ENCODE data around the gene WDR73. TPM values are rescaled to one million over a fixed set of nuclear protein-coding genes. Genes with fewer than 3 reads are reported as not detected.
A peak's percentile ranks its signal among the peaks of the same experiment; 100 is the strongest.

The WDR73 gene
- total and polyA plus RNA-seq, 2 of the 4 experiments (the other 2 are of a cell fraction) = 21.5 to 25.5 TPM

DNA sequence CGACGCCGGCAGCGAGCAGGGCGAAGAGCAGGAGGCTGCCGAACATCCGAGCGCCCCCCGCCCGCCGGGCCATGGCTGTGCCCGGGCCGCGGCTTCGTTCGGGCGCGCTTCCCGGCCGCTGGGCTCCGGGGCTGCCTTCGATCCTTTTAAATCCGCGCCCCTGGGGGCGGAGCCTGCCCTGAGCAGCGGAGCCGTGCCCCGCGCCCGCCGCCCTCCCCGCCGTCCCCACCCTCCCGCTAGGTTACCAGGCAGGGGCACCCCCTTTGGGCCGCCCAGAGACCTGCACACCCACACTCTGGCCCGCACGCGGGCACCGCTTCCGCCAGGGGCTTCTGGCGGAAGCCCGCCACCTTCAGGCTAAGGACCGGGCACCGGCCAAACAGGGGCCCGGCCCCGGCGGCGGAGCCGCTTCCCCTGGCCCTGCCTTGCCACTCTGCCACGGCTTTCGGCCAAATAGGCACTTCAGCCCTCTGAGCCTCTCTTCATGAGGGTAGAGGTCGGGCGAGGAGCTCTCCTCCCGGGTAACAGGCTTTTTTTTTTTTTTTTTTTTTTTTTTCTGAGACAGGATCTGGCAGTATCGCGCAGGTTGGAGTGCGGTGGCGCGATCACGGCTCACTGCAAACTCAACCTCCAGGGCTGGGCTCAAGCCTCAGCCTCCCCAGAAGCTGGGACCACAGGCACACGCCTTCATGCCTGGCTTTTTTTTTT is 4.2 kb upstream of the WDR73 start, which contains the start of gene NMB:
TSS of gene NMB (minus strand) at position 120 of the 708 bp plus-strand sequence. CDS start at position 73, 47 bp downstream.
- in situ Hi-C loops (cut with MboI; ENCODE audit: low sequenced_read_pairs) (no loop called here), intact Hi-C loops (cut with micrococcal nuclease) (loop anchor here (5.0 kb wide), 2 partner anchors 71 to 384 kb away; no protein-coding TSS in a partner anchor), dilution Hi-C loops (cut with HindIII; ENCODE audit: low sequenced_read_pairs, unreplicated experiment) (no loop called here)
- no peak within 1 kb of the TSS; the same call in 1 of the 2 replicates for H2BK20ac ChIP-seq (ENCODE audit: low read depth, low read length)
- H3K56ac ChIP-seq (ENCODE audit: extremely low read depth, insufficient read depth, low read length) = peak within 1 kb of the TSS; percentile 46; the same call in 1 of the 2 replicates
- DNase-seq = peak; percentile 63
- H3K9me3 ChIP-seq (ENCODE audit: control insufficient read depth, insufficient read depth, low read length) = no peaks in the 10 kb centered on the region
- H2BK5ac ChIP-seq (ENCODE audit: low read depth, low read length, poor library complexity, severe bottlenecking) = no peak within 1 kb of the TSS
- no peaks in the 10 kb centered on the region for H4K20me1 ChIP-seq (ENCODE audit: insufficient read depth, low read length)
- H4K91ac ChIP-seq (ENCODE audit: insufficient read depth, low read depth, low read length) = no peak within 1 kb of the TSS; the same call in 1 of the 2 replicates
- 0 out of 2 replicates have a peak within 1 kb of the TSS, but pooled peaks have one; percentile 8 for H2BK120ac ChIP-seq (ENCODE audit: low read depth, low read length)
- no peak within 1 kb of the TSS for H2BK15ac ChIP-seq (ENCODE audit: low read depth, low read length)
- H3K79me1 ChIP-seq (ENCODE audit: low read depth in 1 of 2, low read length in 2 of 2) = peaks cover 7 to 27% of the 10 kb centered on the region in 2 experiments
- ATAC-seq (ENCODE audit: low read depth) = peak; percentile 63
- BruUV-seq (replicated peaks) = no TSS peak
- peaks cover 9% of the 10 kb centered on the region for H3K4me1 ChIP-seq (ENCODE audit: control insufficient read depth, insufficient read depth, low read length)
- peaks cover 13% of the 10 kb centered on the region for H3K9me1 ChIP-seq (ENCODE audit: insufficient read depth, low read length)
- POLR2A ChIA-PET (ENCODE audit: unreplicated experiment) = interaction anchor here (0.5 kb wide), 1 partner anchor 27 kb away, joined by 3 read pairs; no protein-coding TSS in a partner anchor
- H4K5ac ChIP-seq (ENCODE audit: low read depth, low read length) = peak within 1 kb of the TSS; percentile 19; the same call in 1 of the 2 replicates
- peak within 1 kb of the TSS; percentile 25 for H2AK5ac ChIP-seq (ENCODE audit: low read depth, low read length)
- H3K14ac ChIP-seq (replicated peaks; ENCODE audit: low read depth, low read length) = peak within 1 kb of the TSS; percentile 50; the same call in 1 of the 2 replicates
- H4K8ac ChIP-seq (ENCODE audit: low read depth in 2 of 2, low read length in 2 of 2) = peak within 1 kb of the TSS; percentile 26 to 79; a peak in 3 of 4 replicates
- H3K4ac ChIP-seq (ENCODE audit: low read depth, low read length) = peak within 1 kb of the TSS; percentile 58; the same call in 1 of the 2 replicates
- peak within 1 kb of the TSS; percentile 26; the same call in 1 of the 2 replicates for H3K27ac ChIP-seq (ENCODE audit: insufficient read depth, low read length)
- H3K36me3 ChIP-seq (ENCODE audit: control insufficient read depth, insufficient read depth, low read length) = no peaks in the 10 kb centered on the region
- CTCF ChIA-PET = interaction anchor here (0.6 kb wide), 1 partner anchor 428 kb away, joined by 6 read pairs; no protein-coding TSS in a partner anchor
- H2AK9ac ChIP-seq (replicated peaks; ENCODE audit: low read depth, low read length, poor library complexity) = peak within 1 kb of the TSS; percentile 82
- peak within 1 kb of the TSS; percentile 89 for H2AFZ ChIP-seq (replicated peaks; ENCODE audit: low read length, poor library complexity)
- peak within 1 kb of the TSS; percentile 97 for H3K4me2 ChIP-seq (ENCODE audit: low read depth, low read length)
- H3K18ac ChIP-seq (ENCODE audit: low read depth, low read length) = no peak within 1 kb of the TSS
- no peaks in the 10 kb centered on the region for H3K27me3 ChIP-seq (ENCODE audit: control insufficient read depth, insufficient read depth, low read length)
- H3K9ac ChIP-seq (ENCODE audit: low read depth, low read length) = peak within 1 kb of the TSS; percentile 49
- H3K4me3 ChIP-seq (ENCODE audit: insufficient read depth, low read depth, low read length) = peak within 1 kb of the TSS; percentile 62
- peak within 1 kb of the TSS; percentile 82; the same call in 1 of the 2 replicates for H3K23ac ChIP-seq (ENCODE audit: low read depth, low read length)
- WGBS, 2 experiments (ENCODE audit: extremely low coverage in 2 of 2, insufficient read length in 1 of 2) = 9% methylated on average over 46 of the region's 61 CpGs; no CpG with 5 or more reads in 1 of the 2 experiments
- TF ChIP-seq SMC3 (IDR thresholded peaks at IDR 0.05; ENCODE audit: low read depth, low read length) (peak; percentile 19; the same call in 1 of the 2 replicates), ELK1 (IDR thresholded peaks at IDR 0.05; ENCODE audit: borderline replicate concordance, low read depth, low read length) (no peak), CTCF (conservative IDR thresholded peaks at IDR 0.05; ENCODE audit: low read depth, low read length) (peak; percentile 64), RCOR1 (IDR thresholded peaks at IDR 0.05; ENCODE audit: insufficient replicate concordance, low read length) (no peak), MXI1 (IDR thresholded peaks at IDR 0.05; ENCODE audit: borderline replicate concordance, low read depth, low read length) (0 out of 2 replicates have a peak, but pooled peaks have one; percentile 22), CHD1 (IDR thresholded peaks at IDR 0.05; ENCODE audit: low read depth, low read length) (no peak), RAD21 (IDR thresholded peaks at IDR 0.05; ENCODE audit: low read length) (peak; percentile 21; the same call in 1 of the 2 replicates), CEBPB (IDR thresholded peaks at IDR 0.05; ENCODE audit: low read depth, low read length) (no peak), POLR2A (IDR thresholded peaks at IDR 0.05; ENCODE audit: low read depth, low read length) (no peak), NFE2L2 (IDR thresholded peaks at IDR 0.05; ENCODE audit: low read depth, low read length) (no peak), MAZ (IDR thresholded peaks at IDR 0.05; ENCODE audit: borderline replicate concordance, low read depth, low read length) (peak; percentile 79; the same call in 1 of the 2 replicates), BHLHE40 (IDR thresholded peaks at IDR 0.05; ENCODE audit: low read depth, low read length) (no peak)
- TF ChIP-seq, protein P1, sequence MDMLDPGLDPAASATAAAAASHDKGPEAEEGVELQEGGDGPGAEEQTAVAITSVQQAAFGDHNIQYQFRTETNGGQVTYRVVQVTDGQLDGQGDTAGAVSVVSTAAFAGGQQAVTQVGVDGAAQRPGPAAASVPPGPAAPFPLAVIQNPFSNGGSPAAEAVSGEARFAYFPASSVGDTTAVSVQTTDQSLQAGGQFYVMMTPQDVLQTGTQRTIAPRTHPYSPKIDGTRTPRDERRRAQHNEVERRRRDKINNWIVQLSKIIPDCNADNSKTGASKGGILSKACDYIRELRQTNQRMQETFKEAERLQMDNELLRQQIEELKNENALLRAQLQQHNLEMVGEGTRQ (IDR thresholded peaks at IDR 0.05; ENCODE audit: low read depth, low read length) = no peak
